HepG2 (cell line): ENCODE data around the gene LAPTM4A. TPM values are rescaled to one million over a fixed set of nuclear protein-coding genes. Genes with fewer than 3 reads are reported as not detected.

ENCODE experiments used
- ARID4A ChIP-seq: sonication (generic); formaldehyde crosslinking; IDR thresholded peaks from 2 replicates; pipeline ENCODE4 v1.5.0; 2020; ENCODE audit warnings: mild to moderate bottlenecking, missing genetic modification reagents, borderline replicate concordance
- FOSL2 ChIP-seq: sonication (generic); formaldehyde crosslinking; IDR thresholded peaks from 2 replicates; pipeline ENCODE4 v1.4.0; 2020; ENCODE audit warnings: missing genetic modification reagents
- FOXA1 ChIP-seq, 2 experiments: fragments of 450-650 bp in 1 of 2; sonication (generic) in 1 of 2; formaldehyde crosslinking in 1 of 2; IDR thresholded peaks; 2 replicates each; pipeline versions ENCODE4 v1.4.0 to v1.6.1; 2016 to 2020; ENCODE audit warnings: missing genetic modification reagents in 1 of 2
- GFI1 ChIP-seq: sonication (generic); formaldehyde crosslinking; IDR thresholded peaks from 2 replicates; pipeline ENCODE4 v1.5.0; 2020; ENCODE audit warnings: missing genetic modification reagents, mild to moderate bottlenecking, borderline replicate concordance
- HIC2 ChIP-seq: sonication (generic); formaldehyde crosslinking; IDR thresholded peaks from 2 replicates; pipeline ENCODE4 v1.9.0; 2022; ENCODE audit warnings: low read depth, missing genetic modification reagents
- KDM4B ChIP-seq: sonication (generic); formaldehyde crosslinking; IDR thresholded peaks from 2 replicates; pipeline ENCODE4 v1.4.0; 2020; ENCODE audit warnings: missing genetic modification reagents
- KDM5A ChIP-seq: fragments of 200-600 bp; sonication (generic); IDR thresholded peaks from 2 replicates; pipeline ENCODE4 v1.7.0; 2018; ENCODE audit warnings: antibody characterized with exemption, mild to moderate bottlenecking, low read length, borderline replicate concordance
- KLF6 ChIP-seq: IDR thresholded peaks from 2 replicates; pipeline ENCODE4 v1.8.0; 2016; ENCODE audit warnings: missing biosample characterization, missing genetic modification reagents
- MYC ChIP-seq: sonication (generic); formaldehyde crosslinking; IDR thresholded peaks from 2 replicates; pipeline ENCODE4 v1.9.0; 2021; ENCODE audit warnings: missing genetic modification reagents, borderline replicate concordance
- SNAPC2 ChIP-seq: sonication (generic); formaldehyde crosslinking; IDR thresholded peaks from 2 replicates; pipeline ENCODE4 v1.8.1; 2022; ENCODE audit warnings: mild to moderate bottlenecking, missing genetic modification reagents
- SOX13 ChIP-seq, 3 experiments: fragments of 450-650 bp in 1 of 3; sonication (generic) in 1 of 3; formaldehyde crosslinking in 1 of 3; IDR thresholded peaks in 2 of 3; conservative IDR thresholded peaks in 1 of 3; 2 replicates each; pipeline versions ENCODE4 v1.5.0 to v1.6.1; 2016 to 2020; ENCODE audit warnings: antibody characterized with exemption in 1 of 3, mild to moderate bottlenecking in 1 of 3, missing compliant biosample characterization in 1 of 3, missing genetic modification reagents in 1 of 3, moderate library complexity in 1 of 3
- TEAD2 ChIP-seq: sonication (generic); formaldehyde crosslinking; IDR thresholded peaks from 2 replicates; pipeline ENCODE4 v1.9.0; 2021; ENCODE audit warnings: missing genetic modification reagents
- THRA ChIP-seq: sonication (generic); formaldehyde crosslinking; IDR thresholded peaks from 2 replicates; pipeline ENCODE4 v1.4.0; 2020; ENCODE audit warnings: missing genetic modification reagents, borderline replicate concordance
- ZBTB26 ChIP-seq: IDR thresholded peaks from 2 replicates; pipeline ENCODE4 v1.6.1; 2016; ENCODE audit warnings: missing compliant biosample characterization, missing genetic modification reagents, borderline replicate concordance
- ZKSCAN8 ChIP-seq: IDR thresholded peaks from 2 replicates; pipeline ENCODE4 v1.6.1; 2016; ENCODE audit warnings: borderline replicate concordance, missing genetic modification reagents, missing compliant biosample characterization
- ZNF446 ChIP-seq: sonication (generic); formaldehyde crosslinking; IDR thresholded peaks from 2 replicates; pipeline ENCODE4 v1.5.0; 2020; ENCODE audit warnings: mild to moderate bottlenecking, missing genetic modification reagents
- ZNF674 ChIP-seq: sonication (generic); formaldehyde crosslinking; IDR thresholded peaks from 2 replicates; pipeline ENCODE4 v1.5.0; 2020; ENCODE audit warnings: low read depth, mild to moderate bottlenecking, missing genetic modification reagents
- polyA plus RNA-seq, 8 experiments: library from polyadenylated mRNA; depleted of rRNA in 3 of 8; stranded (reverse) in 7 of 8; unstranded in 1 of 8; fragments of >200 nt; fragmentation: Illumina TruSeq in 4 of 8; extraction: Trizol in 4 of 8; gene quantifications; 2 replicates each; pipeline versions ENCODE4 v1.2.1 to v1.2.3, GENCODE V29; 2011 to 2016; ENCODE audit warnings: low read depth in 4 of 8, missing spikeins in 1 of 8, mixed read lengths in 1 of 8; ENCODE audit not compliant: insufficient read depth in 1 of 8
- total RNA-seq, 5 experiments: library from RNA; depleted of rRNA; stranded (reverse); fragments of >200 nt; fragmentation: Illumina TruSeq; extraction: Trizol; gene quantifications; 2 replicates each; pipeline ENCODE4 v1.2.3, GENCODE V29; 2016; ENCODE audit warnings: low read depth in 1 of 5

The LAPTM4A gene
- total and polyA plus RNA-seq, 2 of the 13 experiments (the other 11 are each of a cell fraction or from before 2014, with no cell fraction given): 116 to 558 TPM

GRCh38 chr2:20050646-20051531 lies 539 bp downstream of the LAPTM4A start (continued):
- 0 out of 2 replicates have a peak, but pooled peaks have one; percentile 24 for TF ChIP-seq GFI1 (CRISPR knock-in tag)
- 0 out of 2 replicates have a peak, but pooled peaks have one; percentile 14 for TF ChIP-seq TEAD2
- TF ChIP-seq ZKSCAN8 (CRISPR knock-in tag): 0 out of 2 replicates have a peak, but pooled peaks have one; percentile 54
- no peak for TF ChIP-seq HIC2 (CRISPR knock-in tag)
- no peak for TF ChIP-seq SOX13 (IDR thresholded peaks at IDR 0.05)
- peak in 1 of 2 experiments; percentile 44; a peak in 1 of 4 replicates for TF ChIP-seq SOX13 (CRISPR knock-in tag; conservative IDR thresholded peaks at IDR 0.05 in 1 of 2, IDR thresholded peaks at IDR 0.05 in 1 of 2)
- TF ChIP-seq SNAPC2 (CRISPR knock-in tag): peak; percentile 18; the same call in 1 of the 2 replicates
- no peak; the same call in 1 of the 2 replicates for TF ChIP-seq MYC (CRISPR knock-in tag)
- TF ChIP-seq FOSL2: peak; percentile 18; the same call in 1 of the 2 replicates
- TF ChIP-seq KLF6: peak; percentile 43; the same call in 1 of the 2 replicates
- TF ChIP-seq ZNF674 (CRISPR knock-in tag): 0 out of 2 replicates have a peak, but pooled peaks have one; percentile 19
- no peak for TF ChIP-seq FOXA1 (IDR thresholded peaks at IDR 0.05)
- peak; percentile 11; the same call in 1 of the 2 replicates for TF ChIP-seq FOXA1 (CRISPR knock-in tag; IDR thresholded peaks at IDR 0.05)
- peak; percentile 16; the same call in 1 of the 2 replicates for TF ChIP-seq THRA
- TF ChIP-seq KDM4B (CRISPR knock-in tag): 0 out of 2 replicates have a peak, but pooled peaks have one; percentile 70
- TF ChIP-seq KDM5A: peak; percentile 62; the same call in 1 of the 2 replicates
- TF ChIP-seq ZNF446: peak; percentile 67; the same call in 1 of the 2 replicates
- TF ChIP-seq ZBTB26 (CRISPR knock-in tag): peak; percentile 77; the same call in 1 of the 2 replicates
- 0 out of 2 replicates have a peak, but pooled peaks have one; percentile 48 for TF ChIP-seq ARID4A (CRISPR knock-in tag)
